HG02588 (cell line): ENCODE data around the gene TNPO2.
"Not testable (repeated sequence)": the region's sequence is repeated elsewhere in the genome, so short reads cannot be mapped to it uniquely, and the experiment has no call there.

Experiments
- ATAC-seq: cut with Tn5 transposase; IDR thresholded peaks from one replicate; pipeline ENCODE4 v1.9.1; 2021; ENCODE audit warnings: mild to moderate bottlenecking, moderate library complexity; ENCODE audit not compliant: unreplicated experiment

Gene TNPO2

GRCh38 chr19:12706332-12706718 is 17.4 kb downstream of the TNPO2 start:
- no peak for ATAC-seq

GRCh38 chr19:12705654-12706331 is 17.9 kb downstream of the TNPO2 start:
- no peak for ATAC-seq

- no peak for ATAC-seq
These were observed 18.6 kb downstream of the TNPO2 start for GRCh38 chr19:12705169-12705568.

- ATAC-seq, result no peak
These were observed 20.7 kb downstream of the TNPO2 start for GRCh38 chr19:12703046-12703445.

DNA sequence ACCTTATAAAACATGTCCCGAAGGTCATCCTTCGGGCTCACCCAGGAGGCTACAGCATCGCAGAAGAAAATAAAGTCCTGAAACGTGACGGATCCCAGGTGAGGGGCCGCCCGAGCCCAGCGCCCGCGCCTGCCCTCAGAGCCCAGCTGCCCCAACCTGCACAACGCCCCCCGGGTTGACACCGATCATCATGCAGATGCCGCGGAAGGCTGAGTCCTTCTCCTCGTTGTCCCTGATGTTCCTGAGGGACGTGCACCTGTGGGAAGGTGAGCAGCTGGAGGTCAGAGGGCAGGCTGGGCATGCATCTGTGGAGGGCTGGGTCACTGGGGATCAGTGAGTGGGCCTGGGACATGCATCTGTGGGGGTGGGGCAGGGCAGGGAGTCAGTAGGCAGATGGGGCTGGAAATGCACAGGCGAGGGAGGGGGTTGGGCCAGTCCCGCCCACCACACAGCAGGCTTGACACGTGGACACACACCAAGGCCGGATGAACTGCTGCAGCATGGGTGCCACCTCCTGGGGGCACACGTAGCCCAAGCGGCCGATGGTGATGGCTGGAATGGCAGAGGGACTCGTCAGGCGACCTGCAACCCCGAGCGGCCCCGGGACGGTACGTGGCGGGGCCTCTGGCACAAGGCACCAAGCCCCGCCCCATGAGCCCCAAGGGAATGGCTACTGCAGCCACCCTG is 22.0 kb downstream of the TNPO2 start:
- ATAC-seq, result no peak

GRCh38 chr19:12698138-12698537 is 25.6 kb downstream of the TNPO2 start:
- ATAC-seq, result no peak

DNA sequence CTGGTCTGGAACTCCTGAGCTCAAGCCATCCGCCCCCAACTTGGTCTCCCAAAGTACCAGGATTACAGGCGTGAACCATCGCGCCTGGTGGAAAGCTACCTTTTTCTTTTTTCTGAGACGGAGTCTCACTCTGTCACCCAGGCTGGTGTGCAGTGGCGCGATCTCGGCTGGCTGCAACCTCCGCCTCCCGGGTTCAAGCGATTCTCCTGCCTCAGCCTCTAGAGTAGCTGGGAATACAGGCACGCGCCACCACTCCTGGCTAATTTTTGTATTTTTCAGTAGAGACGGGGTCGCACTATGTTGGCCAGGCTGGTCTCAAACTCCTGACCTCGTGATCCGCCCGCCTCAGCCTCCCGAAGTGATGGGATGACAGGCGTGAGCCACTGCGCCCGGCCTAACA is 26.3 kb downstream of the TNPO2 start:
- not testable (repeated sequence) for ATAC-seq

DNA sequence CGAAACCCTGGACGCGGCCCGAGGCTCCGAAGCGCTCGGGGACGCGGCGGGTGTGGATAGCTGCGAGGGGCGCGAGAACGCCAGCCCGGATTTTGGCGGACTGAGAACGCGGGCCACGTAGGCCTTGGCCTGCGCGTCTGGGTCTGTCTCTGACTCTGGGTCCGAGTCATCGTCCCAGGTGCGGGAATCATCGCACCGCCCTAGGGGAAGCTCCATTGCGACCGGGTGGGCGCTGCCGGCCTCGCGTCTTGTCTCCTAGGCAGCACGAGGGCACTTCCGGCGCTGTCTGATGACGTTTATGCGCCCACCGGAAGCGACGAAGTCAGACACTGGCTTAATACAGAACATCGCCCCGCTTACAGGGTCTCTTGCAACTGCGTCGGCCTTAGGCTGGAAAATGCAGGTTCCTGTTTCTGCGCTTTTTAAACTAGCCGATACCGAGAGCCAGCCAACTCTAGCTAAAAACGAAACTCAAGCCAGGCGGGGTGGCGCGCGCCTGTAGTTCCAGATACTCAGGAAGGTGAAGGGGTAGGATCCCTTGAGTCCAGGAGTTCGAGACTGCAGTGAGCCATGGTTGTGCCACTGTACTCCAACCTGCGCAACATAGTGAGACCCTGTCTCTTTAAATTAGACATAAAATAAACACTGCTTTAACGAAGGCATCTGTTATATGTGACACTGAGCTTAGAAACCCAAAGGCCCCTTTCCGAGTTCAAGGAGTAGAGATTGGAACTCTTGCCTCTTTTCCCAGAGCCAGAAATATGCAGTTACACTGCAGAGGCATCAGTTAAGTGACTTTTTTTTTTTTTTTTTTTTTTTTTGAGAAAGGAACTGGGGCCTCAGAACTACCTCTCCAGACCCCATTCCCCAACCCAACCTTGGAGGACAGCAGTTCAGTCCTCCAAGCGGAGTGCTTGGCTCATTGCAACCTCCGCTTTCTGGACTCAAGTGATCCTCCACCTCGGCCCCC is 27.1 kb downstream of the TNPO2 start, which contains the start of gene FBXW9:
Gene FBXW9, minus strand, starts transcription at position 266 of the 970 bp plus-strand sequence. Its CDS starts 50 bp downstream, at position 216.
- peak; percentile 63 for ATAC-seq

- peak; percentile 18 for ATAC-seq
These were observed 27.8 kb downstream of the TNPO2 start for GRCh38 chr19:12695997-12696365.

DNA sequence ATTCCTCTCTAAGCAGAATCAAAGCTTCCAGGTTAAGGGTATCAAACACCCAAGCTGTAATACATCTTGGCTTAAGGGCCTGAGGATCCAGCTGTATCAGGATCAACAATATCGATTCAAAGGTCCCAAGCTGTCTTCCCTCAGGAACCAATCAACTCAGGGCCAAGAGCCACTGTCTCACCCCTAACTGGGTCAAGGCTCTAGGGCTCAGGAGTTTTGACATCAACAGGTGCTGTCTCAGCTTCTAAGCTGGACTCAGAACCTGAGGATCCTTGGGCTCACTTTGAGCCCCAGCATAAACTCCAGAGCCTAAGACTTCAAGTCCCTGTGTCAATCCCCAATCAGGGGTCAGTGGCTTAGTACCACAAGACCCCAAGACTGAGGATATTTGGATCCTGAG is 28.2 kb downstream of the TNPO2 start:
- no peak for ATAC-seq

DNA sequence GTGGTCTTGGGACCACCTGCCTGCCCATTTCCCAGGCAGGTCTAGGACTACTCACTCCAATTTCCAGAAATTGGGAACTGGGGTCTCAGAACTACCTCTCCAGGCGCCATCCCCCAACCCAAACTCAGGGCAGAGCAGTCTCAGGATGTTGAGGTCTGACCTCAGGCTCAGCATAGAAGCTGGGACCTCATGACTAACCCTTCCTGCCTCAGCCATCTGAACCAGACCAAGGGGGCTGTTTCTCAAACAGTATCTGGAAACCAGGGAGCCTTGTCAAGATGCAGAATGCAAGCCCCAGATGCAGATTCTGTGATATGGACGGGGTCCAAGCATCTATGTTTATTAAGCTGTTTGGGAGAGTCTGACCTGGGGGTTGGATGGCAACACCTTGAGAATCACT is 28.6 kb downstream of the TNPO2 start:
- no peak for ATAC-seq

- ATAC-seq, result no peak
These were observed 29.1 kb downstream of the TNPO2 start for GRCh38 chr19:12694641-12695040.

- no peak for ATAC-seq
These were observed 30.8 kb downstream of the TNPO2 start for GRCh38 chr19:12692960-12693359.

- ATAC-seq, result no peak
These were observed 34.0 kb downstream of the TNPO2 start for GRCh38 chr19:12689581-12690216.

DNA sequence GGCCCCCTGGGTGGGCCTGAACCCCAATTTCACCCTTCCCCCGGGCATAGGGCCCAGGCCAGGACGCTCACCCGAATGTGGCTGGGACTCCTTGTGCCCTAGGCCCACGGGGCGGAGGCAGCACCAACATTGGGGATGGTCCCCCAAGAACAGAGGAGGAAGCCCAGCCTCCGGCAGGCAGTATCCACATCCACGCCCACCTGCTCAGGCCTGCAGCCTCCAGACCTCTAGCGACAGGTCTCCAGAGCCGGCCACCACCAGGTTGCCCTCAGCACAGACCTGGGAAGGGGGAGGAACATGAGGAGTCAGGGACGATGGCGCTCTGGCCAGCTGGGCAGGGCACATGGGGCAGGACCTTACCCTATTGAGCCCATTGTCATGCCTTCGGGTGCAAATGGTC is 34.7 kb downstream of the TNPO2 start:
- ATAC-seq, result no peak

- ATAC-seq, result no peak
These were observed 36.1 kb downstream of the TNPO2 start, which contains the start of gene GNG14 for GRCh38 chr19:12687496-12688196. GNG14 (plus strand) TSS chr19:12687998; CDS start chr19:12688049, 51 bp downstream.

GRCh38 chr19:12685831-12686230 is 37.9 kb downstream of the TNPO2 start:
- ATAC-seq, result no peak

- peak; percentile 59 for ATAC-seq
These were observed 42.4 kb downstream of the TNPO2 start, which contains the start of gene DHPS for GRCh38 chr19:12681074-12681987. DHPS (minus strand) TSS chr19:12681880; CDS start chr19:12681766, 114 bp downstream.

- ATAC-seq, result no peak
These were observed 43.7 kb downstream of the TNPO2 start for GRCh38 chr19:12680034-12680433.
